GM18868 (cell line): ENCODE data around the gene KRT38.

Experiments
- ATAC-seq: cut with Tn5 transposase; IDR thresholded peaks from one replicate; pipeline ENCODE4 v1.9.1; 2021; ENCODE audit warnings: mild to moderate bottlenecking, moderate library complexity; ENCODE audit not compliant: unreplicated experiment

KRT38 gene

GRCh38 chr17:41440531-41441033, at the start of gene KRT38:
KRT38 (minus strand) TSS chr17:41440983; CDS start chr17:41440921, 62 bp downstream.
- ATAC-seq, result no peak

GRCh38 chr17:41489531-41489930, 48.7 kb upstream of the KRT38 start, which contains the start of gene KRT36:
KRT36 (minus strand) TSS chr17:41489910; CDS start chr17:41489864, 46 bp downstream.
- no peak for ATAC-seq

DNA sequence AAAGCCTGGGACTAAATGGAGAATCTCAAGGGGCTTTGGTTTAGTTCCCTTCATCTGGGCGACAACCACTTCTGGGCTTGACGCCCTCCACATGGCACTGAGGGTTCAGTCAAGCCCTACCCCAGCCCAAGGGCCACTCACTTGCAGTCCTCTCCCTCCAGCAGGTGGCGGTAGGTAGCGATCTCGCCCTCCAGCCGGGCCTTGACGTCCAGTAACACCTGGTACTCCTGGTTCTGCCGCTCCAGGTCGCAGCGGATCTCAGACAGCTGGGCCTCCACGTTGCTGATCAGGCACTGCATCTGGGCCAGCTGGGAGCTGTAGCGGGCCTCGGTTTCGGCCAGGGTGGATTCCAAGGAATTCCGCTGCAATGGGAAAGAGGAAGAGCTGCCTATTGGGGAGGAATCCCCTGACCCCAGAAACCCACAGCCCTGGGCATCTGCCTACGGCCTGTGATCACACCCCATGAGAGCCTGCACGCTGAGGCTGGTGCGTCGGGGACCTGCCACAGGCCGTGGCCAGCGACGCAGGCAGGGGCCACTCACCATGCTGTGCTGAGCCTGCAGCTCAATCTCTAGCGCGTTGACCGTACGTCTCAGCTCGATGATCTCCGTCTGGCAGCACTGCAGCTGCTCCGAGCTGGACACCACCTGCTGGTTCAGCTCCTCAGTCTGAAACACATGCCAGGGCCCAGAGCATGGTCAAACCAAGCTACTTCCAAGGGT, 46.2 kb upstream of the KRT38 start:
- no peak for ATAC-seq

- ATAC-seq, result no peak
Observed at GRCh38 chr17:41486316-41486715, 45.5 kb upstream of the KRT38 start.

DNA sequence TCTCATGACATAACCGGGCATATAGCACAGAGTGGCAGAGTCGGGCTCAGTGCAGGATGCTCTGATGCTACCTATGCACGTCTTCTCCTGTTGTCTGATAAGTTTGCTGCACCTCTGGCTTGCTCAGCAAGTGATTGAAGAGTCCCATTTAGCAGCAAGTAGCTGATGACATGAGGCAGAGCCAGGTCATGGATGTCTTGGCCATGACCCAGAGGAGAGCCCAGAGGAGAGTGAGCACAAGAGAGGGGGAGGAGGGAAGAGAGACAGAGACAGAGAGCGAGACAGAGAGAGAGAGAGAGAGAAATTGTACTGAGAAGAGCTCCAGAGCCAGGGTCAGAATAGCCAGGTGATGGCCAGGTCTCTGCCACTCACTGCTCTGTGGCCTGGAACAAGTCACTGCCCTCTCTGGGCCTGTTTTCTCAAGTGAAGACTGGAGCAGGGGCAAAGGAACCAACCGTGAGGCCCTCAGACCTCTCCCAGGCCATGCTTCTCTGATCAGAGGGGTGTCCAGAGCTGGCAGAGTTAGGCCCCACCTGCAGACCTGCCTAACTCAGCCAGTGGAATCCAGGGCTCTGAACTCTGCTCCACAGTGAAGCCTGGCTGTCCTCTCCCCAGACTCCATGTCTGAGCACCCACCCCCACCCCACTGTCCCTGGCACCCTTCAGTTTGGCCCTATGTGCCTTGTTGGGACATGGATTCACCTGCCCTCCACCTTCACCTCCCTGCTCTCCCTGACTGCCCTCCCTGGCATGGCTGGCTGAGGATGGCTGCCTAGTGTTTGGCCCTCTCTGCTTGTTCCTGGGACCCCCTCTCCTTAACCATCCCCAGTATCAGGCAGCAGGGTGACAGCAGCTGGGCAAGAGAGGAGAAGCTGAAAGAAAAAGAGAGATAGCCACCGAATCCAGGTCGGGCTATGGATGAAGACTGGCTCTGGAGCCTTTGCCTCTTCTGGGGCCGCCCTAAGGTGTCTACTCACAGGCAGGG, 44.4 kb upstream of the KRT38 start:
- no peak for ATAC-seq

DNA sequence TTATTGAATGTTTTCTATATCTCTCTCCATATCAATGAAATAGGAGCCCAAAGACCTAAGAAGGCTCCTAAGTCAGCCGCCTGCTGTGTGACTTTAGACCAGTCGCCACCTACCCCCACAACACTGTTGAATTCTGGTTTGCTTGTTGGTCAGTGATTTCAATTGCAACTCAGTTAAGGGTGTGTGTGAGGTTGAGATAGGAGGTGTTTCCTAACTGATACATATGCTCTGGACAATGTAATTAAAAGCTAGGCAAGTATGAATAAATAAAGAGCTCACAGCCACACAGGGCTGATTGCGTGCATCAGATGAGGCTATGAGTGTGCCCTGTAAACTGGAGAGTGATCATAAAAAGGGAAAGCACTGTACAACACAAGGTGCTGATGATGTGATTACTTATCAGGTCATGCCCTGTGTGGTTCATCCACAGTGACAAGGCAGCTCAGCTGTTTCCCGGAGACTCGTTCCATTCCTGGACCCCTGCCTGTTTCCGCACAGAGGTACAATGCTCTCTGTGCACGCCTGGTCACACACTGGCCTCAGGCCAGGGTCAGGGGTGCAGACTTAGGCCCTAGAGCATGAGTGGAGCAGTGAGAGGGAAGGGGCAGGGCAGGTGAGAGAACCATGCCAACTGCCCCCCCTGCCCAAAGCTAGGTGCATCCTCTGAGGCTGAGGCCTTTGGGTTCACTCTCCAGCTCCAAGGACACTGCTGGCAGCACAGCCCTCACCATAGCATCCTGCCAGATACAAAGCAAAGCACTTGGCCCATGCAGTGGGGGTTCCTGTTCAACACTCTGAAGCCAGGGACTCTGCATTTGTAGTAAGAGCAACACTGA, 43.4 kb upstream of the KRT38 start:
- no peak for ATAC-seq

DNA sequence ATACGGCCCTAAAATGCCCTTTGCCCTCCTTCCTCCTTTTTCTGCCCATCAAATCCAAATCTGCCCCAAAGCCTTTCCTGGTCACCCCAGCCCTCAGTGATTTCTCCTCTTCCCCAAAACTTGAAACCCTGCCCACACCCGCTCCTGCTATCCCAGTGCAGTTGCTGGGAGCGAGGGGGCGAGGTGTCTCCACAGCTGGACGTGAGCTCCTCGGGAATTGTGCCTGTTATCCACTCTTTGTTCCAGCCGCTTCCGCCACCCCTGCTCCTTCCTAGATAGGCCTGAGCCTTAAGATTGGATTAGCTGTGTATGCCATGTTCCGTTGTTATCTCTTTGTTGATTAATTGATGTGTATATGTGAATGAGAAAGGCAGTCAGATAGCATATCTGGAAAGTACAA, 42.7 kb upstream of the KRT38 start:
- ATAC-seq, result no peak

DNA sequence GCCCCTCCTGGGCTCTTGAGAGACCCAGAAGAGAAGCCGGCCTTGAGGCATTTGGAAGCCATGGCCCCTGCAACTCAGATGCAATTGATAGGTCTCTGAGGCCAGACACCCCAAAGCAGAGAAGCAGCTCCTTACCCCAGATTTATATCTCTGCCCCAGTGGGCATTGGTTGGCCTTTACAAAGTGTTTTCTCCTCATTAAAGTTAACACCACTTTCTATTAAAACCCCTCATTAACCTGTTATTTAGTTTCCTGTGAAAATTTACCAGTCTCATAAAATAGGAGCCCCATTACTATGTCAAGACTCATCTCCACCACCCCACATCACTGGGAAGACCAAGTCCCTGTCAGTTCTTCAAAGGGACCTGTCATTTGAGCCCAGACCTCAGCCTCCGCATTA, 40.3 kb upstream of the KRT38 start, which contains the start of gene KRT35:
Gene KRT35 (minus strand): TSS at position 116 of the 400 bp plus-strand sequence. CDS start 54 bp downstream, at position 62.
- ATAC-seq, result no peak

GRCh38 chr17:41480581-41480980, 39.8 kb upstream of the KRT38 start:
- no peak for ATAC-seq

DNA sequence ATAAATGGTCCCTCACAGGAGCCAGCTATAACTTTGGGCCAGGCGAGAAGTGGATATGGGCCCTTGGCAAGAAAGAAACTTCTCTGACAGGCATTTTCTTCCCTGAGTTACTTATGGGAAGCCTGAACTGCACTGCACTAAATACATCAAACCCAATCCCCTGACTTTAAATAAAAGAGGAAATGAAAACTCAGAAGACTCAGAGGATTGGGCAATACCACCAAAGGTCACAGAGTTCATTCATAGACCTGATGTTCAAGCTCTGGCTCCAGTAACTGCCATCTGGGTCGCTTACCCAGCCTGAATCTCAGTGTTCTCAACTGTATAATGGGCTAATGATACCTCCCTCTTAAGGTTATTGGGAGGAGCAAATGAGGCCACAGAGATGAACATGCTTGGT, 39.4 kb upstream of the KRT38 start:
- no peak for ATAC-seq

DNA sequence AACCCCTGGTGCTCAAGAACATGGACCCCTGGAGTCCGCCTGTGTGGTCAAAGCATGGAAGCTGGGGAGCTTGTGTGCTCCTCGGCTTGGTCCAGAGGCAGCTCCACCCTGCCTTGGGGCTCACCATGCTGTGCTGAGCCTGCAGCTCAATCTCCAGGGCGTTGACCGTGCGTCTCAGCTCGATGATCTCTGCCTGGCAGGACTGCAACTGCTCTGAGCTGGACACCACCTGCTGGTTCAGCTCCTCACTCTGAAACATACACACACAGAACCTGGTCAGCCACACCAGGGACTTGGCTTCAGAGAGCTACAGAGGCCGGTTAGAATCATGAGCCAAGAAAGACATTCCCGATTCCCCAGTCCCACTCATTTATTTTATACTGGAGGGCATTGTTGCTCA, 37.5 kb upstream of the KRT38 start:
- ATAC-seq, result no peak

DNA sequence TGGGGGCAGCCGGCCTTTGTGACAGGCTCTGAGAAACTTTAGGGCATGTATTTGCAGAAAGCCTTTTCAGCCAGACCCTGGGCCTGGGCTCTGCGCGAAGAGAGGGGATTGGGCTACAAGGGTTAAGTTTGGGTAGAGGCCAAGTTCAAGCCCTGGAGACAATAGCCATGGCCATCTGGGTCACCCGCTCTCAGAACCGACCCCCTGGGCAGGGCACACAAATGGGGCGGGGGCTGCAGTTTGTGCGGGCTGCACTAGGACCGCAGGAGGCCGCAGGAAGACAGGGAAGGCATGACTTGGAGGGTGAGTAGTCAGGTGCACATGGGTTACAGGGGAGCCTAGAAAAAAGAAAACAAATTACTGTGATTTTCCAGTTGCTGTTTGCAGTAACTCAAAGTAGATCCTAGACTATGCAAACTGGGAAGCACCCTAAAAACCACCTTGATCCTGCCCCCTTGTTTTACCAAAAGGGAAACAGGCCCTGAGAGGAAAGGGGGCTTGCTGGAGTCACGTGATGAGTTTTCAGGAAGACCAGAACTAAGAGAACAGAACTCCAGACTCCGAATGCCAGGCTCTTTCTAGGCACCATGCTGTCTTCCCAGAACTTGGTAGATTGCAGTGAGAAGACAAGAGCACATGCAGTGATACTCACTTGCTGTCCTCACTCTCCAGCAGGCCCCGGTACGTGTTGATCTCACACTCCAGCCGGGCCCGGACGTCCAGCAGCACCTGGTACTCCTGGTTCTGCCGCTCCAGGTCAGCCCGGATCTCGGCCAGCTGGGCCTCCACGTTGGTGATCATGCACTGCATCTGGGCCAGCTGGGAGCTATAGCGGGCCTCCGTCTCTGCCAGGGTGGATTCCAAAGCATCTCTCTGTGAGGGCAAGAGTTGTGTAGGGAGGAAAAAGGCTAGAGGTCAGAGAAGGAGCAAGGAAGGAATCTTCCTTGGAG, 36.4 kb upstream of the KRT38 start:
- no peak for ATAC-seq

GRCh38 chr17:41475421-41475820, 34.6 kb upstream of the KRT38 start:
- ATAC-seq, result no peak

DNA sequence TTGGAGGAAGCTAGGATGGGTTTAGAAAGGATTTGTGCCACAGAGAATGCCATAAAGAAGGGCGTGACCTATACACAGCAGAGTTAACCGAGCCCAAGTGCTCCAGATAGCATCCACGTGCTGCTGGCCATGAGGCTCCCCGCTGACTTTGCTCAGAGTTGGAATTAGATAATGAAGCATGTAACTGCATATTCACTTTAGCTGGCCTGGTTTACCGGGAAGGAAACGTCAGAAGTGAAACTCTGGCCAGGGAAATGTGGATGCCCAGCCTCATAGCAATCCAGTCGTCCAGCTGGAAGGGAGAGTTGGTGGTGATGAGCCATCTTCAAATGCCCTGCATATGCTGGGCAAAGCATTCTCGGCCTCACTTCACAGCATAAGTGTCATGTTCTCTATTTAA, 34.1 kb upstream of the KRT38 start:
- ATAC-seq, result no peak

- no peak for ATAC-seq
Observed at GRCh38 chr17:41468346-41468745, 27.6 kb upstream of the KRT38 start.

- ATAC-seq, result no peak
Observed at GRCh38 chr17:41467561-41467960, 26.8 kb upstream of the KRT38 start.

GRCh38 chr17:41466988-41467387, 26.2 kb upstream of the KRT38 start, which contains the start of gene KRT32:
KRT32 (minus strand) TSS chr17:41467386; CDS start chr17:41467325, 61 bp downstream.
- ATAC-seq, result no peak

- ATAC-seq, result no peak
Observed at GRCh38 chr17:41464682-41465081, 23.9 kb upstream of the KRT38 start.

- ATAC-seq, result no peak
Observed at GRCh38 chr17:41464173-41464572, 23.4 kb upstream of the KRT38 start.
